Nephron progenitor cell (in vitro differentiated cells): ENCODE data around the gene VPS13D.
A peak's percentile ranks its signal among the peaks of the same experiment; 100 is the strongest.

Source experiments
- DNase-seq: peaks from one replicate; pipeline ENCODE4 v3.0.0; 2021
- H3K27ac Mint-ChIP-seq: 2 replicates; pipeline ENCODE4 v1.8.0; 2021; ENCODE audit warnings: mild to moderate bottlenecking, moderate library complexity, mixed read lengths
- H3K27me3 Mint-ChIP-seq: 2 replicates; pipeline ENCODE4 v1.8.0; 2021; ENCODE audit warnings: mild to moderate bottlenecking, low read depth, mixed read lengths; ENCODE audit not compliant: poor library complexity
- H3K36me3 Mint-ChIP-seq: 2 replicates; pipeline ENCODE4 v1.8.0; 2021; ENCODE audit warnings: low read depth, mixed read lengths
- H3K4me1 Mint-ChIP-seq: 2 replicates; pipeline ENCODE4 v1.8.0; 2021; ENCODE audit warnings: mixed read lengths
- H3K4me3 Mint-ChIP-seq: 2 replicates; pipeline ENCODE4 v1.8.0; 2021; ENCODE audit warnings: mild to moderate bottlenecking, moderate library complexity, mixed read lengths
- H3K9me3 Mint-ChIP-seq: 2 replicates; pipeline ENCODE4 v1.8.0; 2021; ENCODE audit warnings: mild to moderate bottlenecking, moderate library complexity, mixed read lengths
- CTCF ChIP-seq: fragments of 200-600 bp; sonication (generic); IDR thresholded peaks from 2 replicates; pipeline ENCODE4 v1.5.0; 2021; ENCODE audit warnings: antibody characterized with exemption

The VPS13D gene

GRCh38 chr1:12505639-12506280 lies 275.9 kb downstream of the VPS13D start:
- Mint-ChIP-seq H3K4me3 (no peak overlapping the region), H3K9me3 (no peaks in the 10 kb centered on the region), H3K36me3 (no peaks in the 10 kb centered on the region), H3K27me3 (peaks cover 4% of the 10 kb centered on the region), H3K4me1 (peaks cover 54% of the 10 kb centered on the region), H3K27ac (peak overlapping the region; percentile 25)
- no peak for TF ChIP-seq CTCF
- DNase-seq: no peak

- Mint-ChIP-seq H3K9me3 (no peaks in the 10 kb centered on the region), H3K36me3 (no peaks in the 10 kb centered on the region), H3K4me1 (peaks cover 60% of the 10 kb centered on the region), H3K4me3 (no peak overlapping the region), H3K27me3 (peaks cover 4% of the 10 kb centered on the region), H3K27ac (no peak overlapping the region)
- TF ChIP-seq CTCF: no peak
- no peak for DNase-seq
Measured at GRCh38 chr1:12506281-12507280, 276.8 kb downstream of the VPS13D start.

- no peak overlapping the region for H3K27ac Mint-ChIP-seq
- no peaks in the 10 kb centered on the region for H3K9me3 Mint-ChIP-seq
- H3K4me3 Mint-ChIP-seq: no peak overlapping the region
- H3K36me3 Mint-ChIP-seq: peaks cover under 1% of the 10 kb centered on the region
- peaks cover 4% of the 10 kb centered on the region for H3K27me3 Mint-ChIP-seq
- H3K4me1 Mint-ChIP-seq: peaks cover 63% of the 10 kb centered on the region
- TF ChIP-seq CTCF: no peak
- DNase-seq: no peak
Measured at GRCh38 chr1:12507631-12508030, 277.8 kb downstream of the VPS13D start.

- H3K9me3 Mint-ChIP-seq: no peaks in the 10 kb centered on the region
- DNase-seq: no peak
- peaks cover 70% of the 10 kb centered on the region for H3K4me1 Mint-ChIP-seq
- peaks cover 5% of the 10 kb centered on the region for H3K36me3 Mint-ChIP-seq
- H3K4me3 Mint-ChIP-seq: no peak overlapping the region
- peaks cover 4% of the 10 kb centered on the region for H3K27me3 Mint-ChIP-seq
- no peak for TF ChIP-seq CTCF
- H3K27ac Mint-ChIP-seq: no peak overlapping the region
Measured at GRCh38 chr1:12508849-12509248, 279.0 kb downstream of the VPS13D start.

GRCh38 chr1:12511128-12511484 lies 281.3 kb downstream of the VPS13D start:
- peaks cover 57% of the 10 kb centered on the region for H3K4me1 Mint-ChIP-seq
- TF ChIP-seq CTCF: no peak
- no peak for DNase-seq
- H3K27me3 Mint-ChIP-seq: no peaks in the 10 kb centered on the region
- no peak overlapping the region for H3K4me3 Mint-ChIP-seq
- H3K9me3 Mint-ChIP-seq: no peaks in the 10 kb centered on the region
- H3K36me3 Mint-ChIP-seq: peaks cover 5% of the 10 kb centered on the region
- peak overlapping the region; percentile 38 for H3K27ac Mint-ChIP-seq
